SK-N-MC (cell line): ENCODE measurements around the gene MYL10.

Experiments used
- DNase-seq: peaks from one replicate; pipeline ENCODE4 v3.0.0-alpha.2; 2011; ENCODE audit warnings: low read depth, low spot score
- H3K27ac ChIP-seq: fragments of 200-600 bp; sonication (generic); 2 replicates; pipeline ENCODE4 v1.5.1; 2016; ENCODE audit warnings: mixed run types
- H3K36me3 ChIP-seq: fragments of 200-600 bp; sonication (generic); 2 replicates; pipeline ENCODE4 v1.6.1; 2017; ENCODE audit warnings: antibody characterized with exemption, low read length, mixed read lengths; ENCODE audit not compliant: insufficient read depth
- H3K4me3 ChIP-seq: fragments of 200-600 bp; sonication (generic); 2 replicates; pipeline ENCODE4 v1.5.1; 2016
- H3K9ac ChIP-seq: fragments of 200-600 bp; sonication (generic); 2 replicates; pipeline ENCODE4 v1.8.0; 2017; ENCODE audit warnings: mixed run types, mixed read lengths; ENCODE audit not compliant: insufficient read length
- H3K9me3 ChIP-seq: fragments of 200-600 bp; sonication (generic); 2 replicates; pipeline ENCODE4 v1.6.1; 2017; ENCODE audit warnings: low read depth, mild to moderate bottlenecking, antibody characterized with exemption, low read length, moderate library complexity, mixed read lengths
- EZH2 ChIP-seq: fragments of 200-600 bp; sonication (generic); IDR thresholded peaks from one replicate; pipeline ENCODE4 v1.6.1; 2017; ENCODE audit warnings: antibody characterized with exemption
- FOXP2 ChIP-seq: optimal IDR thresholded peaks from 2 replicates; pipeline ENCODE3; 2011; ENCODE audit warnings: mild to moderate bottlenecking, moderate library complexity; ENCODE audit not compliant: insufficient read depth; ENCODE audit errors: extremely low read length, control extremely low read depth
- POLR2AphosphoS5 ChIP-seq: IDR thresholded peaks from 2 replicates; pipeline ENCODE4 v1.6.1; 2012; ENCODE audit warnings: mild to moderate bottlenecking, low read depth, low read length, borderline replicate concordance

Gene MYL10

DNA sequence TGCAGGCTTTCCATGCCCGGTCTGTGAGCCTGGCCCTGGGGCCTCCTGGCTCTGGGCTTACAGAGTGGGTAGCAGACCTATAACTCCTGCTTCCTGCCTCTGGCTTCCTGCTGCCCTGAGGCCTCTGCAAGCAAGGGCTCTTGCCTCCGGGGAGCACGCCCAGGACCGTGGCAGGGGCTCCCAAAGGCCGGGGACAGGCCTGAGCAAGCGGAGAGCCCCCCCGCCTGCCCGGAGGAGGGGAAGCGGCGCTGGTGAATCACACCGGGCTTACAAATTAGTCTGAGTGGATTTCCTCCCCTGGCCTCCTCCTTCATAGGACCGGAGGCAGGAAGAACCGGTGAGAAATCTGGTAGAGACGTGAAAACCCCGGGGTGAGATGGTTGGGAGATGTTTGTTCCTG is 1.5 kb upstream of the MYL10 start:
- TF ChIP-seq POLR2AphosphoS5: no peak
- TF ChIP-seq EZH2: no peak
- TF ChIP-seq FOXP2: no peak
- Histone ChIP-seq H3K9me3 (no peaks in the 10 kb centered on the region), H3K36me3 (no peaks in the 10 kb centered on the region), H3K9ac (no peak overlapping the region), H3K27ac (no peak overlapping the region), H3K4me3 (no peak overlapping the region)
- DNase-seq: no peak

GRCh38 chr7:101628522-101628921 is 574 bp downstream of the MYL10 start:
- Histone ChIP-seq H3K9me3 (no peaks in the 10 kb centered on the region), H3K4me3 (no peak overlapping the region), H3K9ac (no peak overlapping the region), H3K27ac (no peak overlapping the region), H3K36me3 (no peaks in the 10 kb centered on the region)
- TF ChIP-seq EZH2: no peak
- TF ChIP-seq POLR2AphosphoS5: no peak
- TF ChIP-seq FOXP2: no peak
- DNase-seq: no peak

DNA sequence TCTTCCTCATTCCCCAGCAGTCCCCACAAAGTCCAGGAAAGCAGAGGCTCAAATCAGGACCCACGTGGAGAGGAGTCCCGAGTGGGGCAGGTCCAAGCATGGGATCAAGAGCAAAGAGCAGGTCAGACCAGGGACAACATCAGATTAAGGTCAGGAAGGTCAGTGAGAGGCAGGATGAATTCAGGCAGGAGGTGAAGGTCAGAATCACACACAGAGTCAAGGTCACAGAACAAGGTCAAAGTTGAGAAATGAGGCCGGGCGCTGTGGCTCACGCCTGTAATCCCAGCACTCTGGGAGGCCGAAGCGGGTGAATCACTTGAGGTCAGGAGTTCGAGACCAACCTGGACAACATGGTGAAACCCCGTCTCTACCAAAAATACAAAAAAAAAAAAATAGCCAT is 2.3 kb downstream of the MYL10 start:
- no peak overlapping the region for H3K27ac ChIP-seq
- no peaks in the 10 kb centered on the region for H3K9me3 ChIP-seq
- H3K9ac ChIP-seq: no peak overlapping the region
- DNase-seq: no peak
- no peak overlapping the region for H3K4me3 ChIP-seq
- TF ChIP-seq EZH2 (no peak), POLR2AphosphoS5 (no peak), FOXP2 (no peak)
- H3K36me3 ChIP-seq: no peaks in the 10 kb centered on the region

DNA sequence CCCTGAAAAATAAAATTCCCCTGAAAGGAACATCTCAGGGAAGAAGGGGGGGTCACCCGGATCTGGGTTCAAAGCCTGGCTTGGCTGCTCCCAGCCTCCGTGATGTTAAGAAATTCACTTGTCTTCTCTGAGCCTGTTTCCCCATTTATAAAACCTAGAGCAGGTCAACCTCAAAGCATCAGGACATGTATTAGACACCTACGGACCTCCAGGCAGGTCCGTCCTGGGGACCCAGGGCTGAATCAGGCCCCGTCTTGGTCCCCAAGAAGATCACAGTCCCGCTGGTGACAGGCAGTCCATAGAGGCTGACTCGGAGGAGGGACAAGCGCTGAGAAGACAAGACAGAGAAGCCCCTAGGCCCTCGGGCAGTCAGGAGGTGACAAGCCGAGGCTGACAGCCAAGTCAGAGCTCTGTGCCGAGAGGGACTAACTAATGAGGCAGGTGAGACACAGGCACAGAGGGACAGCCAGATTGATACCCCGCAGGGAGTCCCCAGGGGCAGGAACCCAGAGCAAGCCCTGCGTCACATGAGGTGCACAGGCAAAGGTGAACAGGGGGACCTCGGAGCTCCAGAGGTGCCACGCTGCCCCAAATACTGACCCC is 2.9 kb downstream of the MYL10 start:
- TF ChIP-seq EZH2 (no peak), FOXP2 (no peak), POLR2AphosphoS5 (no peak)
- Histone ChIP-seq H3K4me3 (no peak overlapping the region), H3K9ac (no peak overlapping the region), H3K9me3 (no peaks in the 10 kb centered on the region), H3K27ac (no peak overlapping the region), H3K36me3 (no peaks in the 10 kb centered on the region)
- DNase-seq: no peak

GRCh38 chr7:101625031-101625791 is 3.9 kb downstream of the MYL10 start:
- DNase-seq: no peak
- Histone ChIP-seq H3K36me3 (no peaks in the 10 kb centered on the region), H3K27ac (no peak overlapping the region), H3K9ac (no peak overlapping the region), H3K9me3 (no peaks in the 10 kb centered on the region), H3K4me3 (peak overlapping the region; percentile 8; the same call in 1 of the 2 replicates)
- TF ChIP-seq POLR2AphosphoS5 (no peak), FOXP2 (no peak), EZH2 (no peak)

DNA sequence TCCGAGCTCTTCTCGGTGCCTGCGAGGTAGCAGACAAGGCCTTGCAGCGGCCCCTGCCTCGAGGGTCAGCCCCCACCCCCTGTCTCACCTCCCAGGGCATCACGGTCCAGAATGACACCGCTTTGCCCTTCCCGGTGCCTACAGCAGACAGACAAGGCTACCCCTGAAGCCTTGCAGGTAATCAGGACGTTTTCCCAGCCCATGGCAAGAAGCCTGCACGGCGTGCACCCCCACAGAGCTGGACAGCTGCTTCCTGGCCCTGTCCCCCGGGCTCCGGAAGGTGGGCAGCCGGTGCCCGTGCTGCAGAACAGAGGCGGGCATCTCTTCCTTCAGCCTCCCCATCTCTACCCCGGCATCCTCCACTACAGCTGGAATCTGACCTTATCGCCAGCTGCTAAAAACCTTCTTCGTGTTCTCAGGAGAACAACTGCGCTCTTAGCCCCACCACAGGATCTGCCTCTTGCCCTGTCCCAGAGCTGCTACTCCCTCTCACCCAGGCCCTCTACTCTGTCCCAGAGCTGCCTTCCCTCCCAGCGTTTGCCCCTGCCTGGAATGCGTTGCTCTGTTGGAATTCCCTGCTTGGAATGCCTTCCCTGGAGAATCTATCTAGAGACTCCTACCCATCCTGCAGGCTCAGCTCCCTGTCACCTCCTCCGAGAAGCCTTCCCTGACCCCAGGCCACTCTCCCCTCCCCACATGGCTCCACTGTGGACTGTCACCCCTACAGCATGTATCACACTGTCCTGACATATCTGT is 4.7 kb downstream of the MYL10 start:
- Histone ChIP-seq H3K36me3 (no peaks in the 10 kb centered on the region), H3K27ac (no peak overlapping the region), H3K9me3 (no peaks in the 10 kb centered on the region), H3K4me3 (no peak overlapping the region), H3K9ac (no peak overlapping the region)
- no peak for DNase-seq
- TF ChIP-seq FOXP2 (no peak), POLR2AphosphoS5 (no peak), EZH2 (no peak)

DNA sequence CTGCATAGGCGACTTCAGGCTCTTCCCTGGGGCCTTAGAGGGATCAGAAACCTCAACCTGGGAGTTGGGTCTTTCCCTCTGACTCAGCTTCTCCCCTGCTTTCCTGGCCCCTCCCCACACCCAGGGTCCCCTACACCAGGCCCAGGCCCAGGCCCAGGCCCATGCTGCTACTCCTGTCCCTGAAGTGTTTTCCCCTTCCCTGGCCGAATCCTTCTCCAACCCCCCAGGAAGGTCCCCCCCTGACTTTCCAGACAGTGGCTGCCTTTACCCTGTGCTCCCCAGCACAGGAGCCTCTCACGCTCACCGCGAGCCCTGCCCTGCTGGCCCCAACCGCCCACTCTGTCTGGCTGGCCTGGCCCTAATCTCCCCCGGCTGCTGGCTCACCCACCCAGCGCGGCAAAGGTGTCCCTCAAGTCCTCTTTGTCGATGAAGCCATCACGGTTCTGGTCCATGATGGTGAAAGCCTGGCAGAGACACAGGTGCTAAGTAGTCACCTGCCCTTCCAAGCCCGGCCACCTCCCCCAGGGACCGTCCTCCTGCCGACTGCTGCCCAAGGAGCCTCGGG is 6.4 kb downstream of the MYL10 start:
- Histone ChIP-seq H3K27ac (no peak overlapping the region), H3K36me3 (no peaks in the 10 kb centered on the region), H3K9me3 (no peaks in the 10 kb centered on the region), H3K4me3 (no peak overlapping the region), H3K9ac (no peak overlapping the region)
- TF ChIP-seq POLR2AphosphoS5 (no peak), FOXP2 (no peak), EZH2 (no peak)
- DNase-seq: no peak

DNA sequence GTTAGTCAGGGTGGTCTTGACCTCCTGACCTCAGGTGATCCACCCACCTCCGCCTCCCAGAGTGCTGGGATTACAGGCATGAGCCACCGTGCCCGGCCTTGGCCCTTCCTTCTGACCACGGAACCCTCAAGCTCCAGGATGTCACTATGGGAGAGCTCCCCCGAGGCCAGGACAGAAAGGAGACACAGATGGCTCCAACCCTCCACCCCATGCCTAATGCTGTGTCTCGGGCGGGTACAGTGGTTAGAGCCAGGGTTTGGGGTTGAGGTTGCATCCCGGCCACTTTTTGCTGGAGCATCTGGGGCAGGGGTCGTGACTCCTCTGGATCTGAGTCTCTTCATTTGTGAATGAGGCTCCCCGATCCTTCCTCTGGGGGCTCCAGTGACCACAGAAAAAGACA is 8.1 kb downstream of the MYL10 start:
- DNase-seq: no peak
- Histone ChIP-seq H3K4me3 (no peak overlapping the region), H3K9ac (no peak overlapping the region), H3K9me3 (no peaks in the 10 kb centered on the region), H3K36me3 (no peaks in the 10 kb centered on the region), H3K27ac (no peak overlapping the region)
- no peak for TF ChIP-seq FOXP2
- TF ChIP-seq POLR2AphosphoS5: no peak
- no peak for TF ChIP-seq EZH2
